Raji (cell line): Measurements from ENCODE around the gene CLEC4M.

ENCODE experiments used
- POLR2A ChIP-seq: IDR thresholded peaks from 2 replicates; pipeline ENCODE4 v1.6.1; 2011; ENCODE audit warnings: low read depth, low read length, control low read depth; ENCODE audit not compliant: insufficient read depth

Gene CLEC4M, protein sequence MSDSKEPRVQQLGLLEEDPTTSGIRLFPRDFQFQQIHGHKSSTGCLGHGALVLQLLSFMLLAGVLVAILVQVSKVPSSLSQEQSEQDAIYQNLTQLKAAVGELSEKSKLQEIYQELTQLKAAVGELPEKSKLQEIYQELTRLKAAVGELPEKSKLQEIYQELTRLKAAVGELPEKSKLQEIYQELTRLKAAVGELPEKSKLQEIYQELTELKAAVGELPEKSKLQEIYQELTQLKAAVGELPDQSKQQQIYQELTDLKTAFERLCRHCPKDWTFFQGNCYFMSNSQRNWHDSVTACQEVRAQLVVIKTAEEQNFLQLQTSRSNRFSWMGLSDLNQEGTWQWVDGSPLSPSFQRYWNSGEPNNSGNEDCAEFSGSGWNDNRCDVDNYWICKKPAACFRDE

DNA sequence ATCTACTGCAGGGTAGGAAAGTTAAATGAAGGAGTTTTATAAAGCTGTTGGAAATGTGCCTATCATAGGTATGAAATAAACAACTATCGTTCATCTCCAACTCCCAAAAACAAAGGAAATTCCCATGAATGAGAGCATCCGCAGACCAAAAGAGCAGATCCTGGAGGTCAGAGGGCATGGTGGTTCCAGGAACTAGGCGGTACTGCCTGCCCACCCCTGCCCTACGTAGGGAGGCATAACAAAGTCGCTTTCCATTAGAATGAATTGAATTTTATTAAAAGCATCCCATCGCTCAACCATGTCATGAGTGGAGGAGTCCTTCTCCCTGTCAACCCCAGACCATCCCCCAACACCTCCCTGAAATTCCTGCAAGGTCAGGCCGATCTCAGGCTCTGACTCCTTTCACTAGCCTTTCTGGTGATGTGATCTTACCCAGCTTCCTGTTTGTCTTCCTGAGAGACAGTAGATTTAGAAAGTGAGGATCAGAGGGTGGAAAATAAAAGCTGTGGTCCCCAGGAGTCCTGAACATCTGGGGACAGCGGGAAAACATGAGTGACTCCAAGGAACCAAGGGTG is at the start of gene CLEC4M:
TSS of gene CLEC4M (plus strand) at position 525 of the 575 bp plus-strand sequence. CDS start at position 549, 24 bp downstream.
- TF ChIP-seq POLR2A = no peak

DNA sequence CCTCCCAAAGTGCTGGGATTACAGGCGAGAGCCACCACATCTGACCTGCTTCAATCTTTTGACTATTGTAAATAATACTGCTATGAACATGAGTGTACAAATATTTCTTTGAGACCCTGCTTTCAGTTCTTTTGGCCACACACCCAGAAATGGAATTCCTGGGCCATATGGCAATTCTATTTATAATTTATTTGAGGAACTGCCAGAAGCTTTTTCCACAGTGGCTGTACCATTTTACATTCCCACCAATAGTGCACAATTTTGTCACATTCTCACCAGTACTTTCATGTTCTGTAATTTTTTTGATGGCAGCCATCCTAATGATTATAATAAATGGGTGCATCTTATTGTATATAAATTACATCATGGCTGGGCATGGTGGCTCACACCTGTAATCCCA is 47.4 kb upstream of the CLEC4M start:
- no peak for TF ChIP-seq POLR2A

DNA sequence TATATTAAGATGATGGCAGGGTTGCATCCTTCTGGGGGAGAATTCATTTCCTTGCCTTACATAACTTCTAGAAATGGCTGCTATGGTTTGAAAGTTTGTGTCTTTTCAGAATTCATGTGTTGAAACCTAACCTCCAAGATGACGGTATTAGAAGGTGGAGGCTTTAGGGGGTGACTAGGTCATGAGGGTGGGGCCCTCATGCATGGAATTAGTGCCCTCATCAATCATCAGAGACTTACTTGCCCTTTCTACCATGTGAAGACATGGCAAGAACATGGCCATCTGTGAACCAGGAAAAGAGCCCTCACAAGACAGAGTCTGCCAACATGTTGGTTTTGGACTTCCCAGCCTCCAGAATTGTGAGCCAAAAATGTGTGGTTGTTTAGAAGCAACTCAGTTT is 46.3 kb upstream of the CLEC4M start:
- no peak for TF ChIP-seq POLR2A

DNA sequence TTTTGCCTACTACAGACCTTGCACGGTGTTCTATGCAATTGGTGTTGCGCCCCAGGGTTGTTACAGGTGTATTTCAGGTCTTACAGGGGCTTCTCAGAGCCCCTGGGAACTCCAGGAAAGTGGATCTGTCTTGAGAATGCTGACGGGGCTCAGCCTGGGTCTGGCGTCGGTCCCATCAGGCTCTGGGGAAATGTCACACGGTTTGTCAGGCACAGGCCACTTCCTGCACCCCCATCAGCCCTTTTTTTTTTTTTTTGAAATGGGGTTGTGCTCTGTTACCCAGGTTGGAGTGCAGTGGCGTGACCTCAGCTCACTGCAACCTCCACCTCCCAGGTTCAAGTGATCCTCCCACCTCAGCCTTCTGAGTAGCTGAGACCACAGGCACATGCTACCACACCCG is 44.4 kb upstream of the CLEC4M start:
- TF ChIP-seq POLR2A = no peak

DNA sequence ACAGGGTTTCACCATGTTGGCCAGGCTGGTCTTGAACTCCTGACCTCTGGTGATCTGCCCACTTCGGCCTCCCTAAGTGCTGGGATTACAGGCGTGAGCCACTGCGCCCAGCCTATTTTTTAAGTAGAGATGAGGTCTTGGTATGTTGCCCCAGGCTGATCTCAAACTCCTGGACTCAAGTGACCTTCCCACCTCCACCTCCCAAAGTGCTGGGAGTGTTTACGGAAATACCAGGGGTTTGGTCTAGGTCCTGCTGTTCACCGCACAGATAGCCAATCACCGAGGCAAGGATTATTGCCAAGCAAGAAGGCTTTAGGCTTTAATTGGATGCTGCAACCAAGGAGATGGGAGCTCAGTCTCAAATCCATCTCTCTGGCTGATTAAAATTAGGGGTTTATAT is 42.7 kb upstream of the CLEC4M start:
- TF ChIP-seq POLR2A = no peak

DNA sequence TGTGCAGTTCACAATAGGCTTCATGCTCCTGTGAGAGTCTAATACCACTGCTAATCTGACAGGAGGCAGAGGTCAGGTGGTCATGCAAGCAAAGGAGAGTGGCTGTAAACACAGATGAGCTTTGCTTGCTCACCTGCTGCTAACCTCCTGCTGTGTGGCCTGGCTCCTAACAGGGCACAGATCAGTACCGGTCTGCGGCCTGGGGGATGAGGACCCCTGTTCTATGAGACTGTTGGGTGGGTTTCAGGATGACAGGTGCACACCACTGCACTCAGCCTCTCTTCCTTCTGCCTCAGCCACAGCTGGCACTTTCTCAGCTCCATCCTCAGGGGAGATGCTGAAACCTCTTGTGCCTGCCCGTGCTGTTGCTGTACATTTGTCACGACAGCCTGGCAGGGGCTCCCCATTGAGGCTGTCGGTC is 40.8 kb upstream of the CLEC4M start:
- TF ChIP-seq POLR2A = no peak

DNA sequence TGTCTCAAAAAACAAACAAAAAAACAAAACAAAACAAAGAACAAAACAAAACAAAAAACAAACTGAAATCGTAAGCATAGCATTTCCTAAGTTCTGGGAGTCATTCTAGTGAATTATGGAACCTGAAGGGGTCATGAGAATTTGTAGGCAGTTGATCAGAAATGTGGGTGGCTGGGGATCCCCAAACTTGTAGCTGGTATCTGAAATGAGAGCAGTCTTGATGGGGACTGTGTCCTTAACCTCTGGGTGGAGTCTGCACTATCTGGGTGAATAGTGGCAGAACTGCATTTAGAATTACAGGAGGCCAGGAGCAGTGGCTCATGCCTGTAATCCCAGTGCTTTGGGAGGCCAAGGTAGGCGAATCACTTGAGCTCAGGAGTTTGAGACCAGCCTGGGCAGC is 37.3 kb upstream of the CLEC4M start:
- TF ChIP-seq POLR2A = no peak

DNA sequence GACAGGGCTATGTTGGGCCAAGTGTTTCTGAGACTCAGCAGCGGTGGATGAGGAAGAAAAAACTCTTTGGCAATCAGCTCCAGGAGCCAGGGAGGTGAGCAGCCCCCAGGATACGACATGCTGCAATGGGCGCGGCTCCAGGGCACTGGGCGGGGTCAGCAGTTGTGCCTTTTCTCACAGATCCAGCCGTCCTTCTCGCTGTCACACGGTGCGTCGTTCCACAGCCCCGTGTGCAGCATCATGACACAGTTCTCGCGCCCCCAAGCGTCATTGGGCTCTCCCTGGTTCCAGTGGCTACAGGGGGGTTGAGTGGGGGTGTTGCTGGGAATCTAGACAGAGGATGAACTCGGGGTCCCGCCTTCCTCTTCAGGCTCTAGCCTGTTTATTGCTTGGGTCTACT is 33.8 kb upstream of the CLEC4M start:
- TF ChIP-seq POLR2A = no peak

DNA sequence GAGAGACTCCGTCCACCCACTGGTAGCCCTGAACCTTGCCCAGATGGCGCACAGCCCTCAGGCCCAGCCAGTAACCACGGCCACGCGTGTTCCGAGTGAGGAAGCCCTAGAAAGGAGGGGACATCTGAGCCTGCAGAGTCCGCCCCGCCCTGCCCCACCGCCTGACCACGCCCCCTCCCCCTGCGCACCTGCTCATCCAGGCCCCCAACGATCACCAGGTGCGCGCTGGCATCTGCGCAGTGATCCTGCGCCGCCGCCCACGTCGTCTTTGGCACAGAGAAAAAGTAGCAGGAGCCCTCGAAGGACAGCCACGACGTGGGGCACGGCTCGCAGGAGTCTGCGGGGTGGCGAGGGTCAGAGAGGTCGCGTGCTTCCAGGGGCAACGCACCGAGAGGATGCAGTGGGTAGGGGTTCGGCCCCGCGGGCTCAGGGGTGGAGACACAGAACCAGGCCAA is 33.2 kb upstream of the CLEC4M start:
- TF ChIP-seq POLR2A = no peak

DNA sequence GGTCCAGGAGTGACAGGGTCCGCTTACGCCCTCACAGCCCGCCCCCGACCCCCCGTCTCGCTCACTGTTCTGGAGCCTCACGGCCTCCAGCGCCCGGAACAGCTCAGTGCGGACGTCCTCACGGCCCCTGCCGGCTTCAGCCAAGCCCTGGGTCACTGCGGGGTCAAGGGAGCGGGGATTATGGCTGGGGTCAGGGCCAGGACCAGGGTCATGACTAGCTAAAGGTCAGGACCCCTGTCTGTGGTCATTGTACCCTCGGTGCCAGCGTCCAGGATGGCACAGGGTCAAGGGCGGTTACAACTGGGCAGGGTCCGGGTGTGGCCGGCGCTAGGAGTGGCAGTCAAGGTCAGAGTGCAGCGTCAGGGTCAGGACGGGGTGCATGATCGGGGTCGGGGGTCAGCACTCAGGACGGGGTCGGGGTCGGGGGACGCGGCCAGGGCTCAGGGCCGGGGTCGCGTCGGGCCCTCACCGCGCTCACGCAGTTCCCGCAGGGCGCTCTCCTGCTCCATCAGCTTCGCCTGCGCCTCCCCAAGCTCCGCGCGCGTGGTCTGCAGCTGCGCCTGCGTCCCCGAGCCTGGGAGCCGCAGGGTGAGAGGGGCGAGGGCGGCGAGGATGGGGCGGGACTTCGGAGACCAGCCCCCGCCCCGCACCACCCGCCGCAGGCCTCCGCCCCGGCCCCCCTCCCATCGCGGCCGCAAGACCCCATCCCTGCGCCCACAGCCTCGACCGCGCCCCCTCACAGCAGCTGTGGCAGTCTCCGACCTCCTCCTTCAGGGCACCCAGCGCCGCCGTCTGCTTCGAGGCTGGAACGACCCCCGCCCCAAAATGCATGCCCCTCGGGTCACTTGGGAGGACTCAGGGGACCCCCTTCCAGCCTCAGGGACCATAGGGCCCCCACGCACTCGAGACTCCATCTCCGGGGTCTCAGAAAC is 32.5 kb upstream of the CLEC4M start:
- no peak for TF ChIP-seq POLR2A

DNA sequence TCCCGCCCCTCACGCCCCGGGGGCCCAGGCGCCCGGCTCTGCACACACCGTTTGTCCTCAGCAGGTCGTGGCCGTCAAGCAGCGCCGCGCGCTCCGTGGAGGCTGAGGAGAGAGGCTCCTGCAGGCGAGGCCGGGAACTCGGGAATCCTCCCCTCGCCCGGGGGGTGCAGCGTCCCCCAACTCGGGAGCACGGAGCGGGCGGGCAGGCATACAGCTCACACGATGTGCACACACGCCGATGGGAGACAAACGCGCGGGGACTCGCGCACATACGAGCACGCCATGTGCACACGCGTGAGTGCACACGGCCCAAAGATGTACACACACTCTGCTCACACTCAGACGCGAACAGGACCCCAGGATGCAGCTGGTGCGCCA is 31.8 kb upstream of the CLEC4M start:
- no peak for TF ChIP-seq POLR2A

DNA sequence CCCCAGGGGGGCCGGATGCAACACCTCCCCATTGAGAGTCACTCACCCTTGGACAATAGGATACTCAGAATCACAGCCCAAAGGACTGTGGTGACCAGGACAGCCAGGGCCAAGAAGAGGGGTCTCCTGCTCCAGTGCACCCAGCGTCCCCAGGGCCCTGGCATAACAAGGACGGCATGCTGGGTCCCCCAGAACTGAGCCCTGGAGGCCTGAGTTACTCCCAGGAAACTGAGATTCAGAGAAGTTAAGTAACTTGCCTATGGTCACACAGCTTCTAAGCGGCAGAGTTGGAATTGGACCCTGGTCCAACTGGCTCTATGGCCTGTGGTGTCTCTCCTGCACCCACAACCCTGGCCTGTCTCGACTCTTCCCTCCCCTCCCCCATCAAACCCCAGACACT is 31.4 kb upstream of the CLEC4M start:
- TF ChIP-seq POLR2A = no peak

DNA sequence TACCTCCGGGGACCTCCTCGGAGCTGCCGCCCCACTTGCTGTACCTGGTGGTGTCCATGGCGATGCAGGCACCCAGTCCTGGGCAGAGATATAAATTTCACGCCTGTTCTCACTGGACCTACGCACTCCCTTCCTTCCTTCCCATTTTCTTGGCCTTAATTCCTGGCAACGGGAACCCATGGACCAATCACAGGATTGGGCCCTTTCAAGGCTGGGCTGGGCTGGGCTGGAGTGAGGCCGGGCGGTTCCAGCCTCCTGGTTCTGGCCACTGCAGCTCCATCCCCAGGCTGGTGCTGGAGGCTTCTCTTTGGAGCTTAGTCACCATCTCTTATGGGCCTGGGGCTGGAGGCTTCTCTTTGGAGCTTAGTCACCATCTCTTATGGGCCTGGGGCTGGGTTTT is 31.0 kb upstream of the CLEC4M start, which contains the start of gene CLEC4G:
TSS of gene CLEC4G (minus strand) at position 66 of the 400 bp plus-strand sequence. CDS start at position 58, 8 bp downstream.
- TF ChIP-seq POLR2A = no peak

DNA sequence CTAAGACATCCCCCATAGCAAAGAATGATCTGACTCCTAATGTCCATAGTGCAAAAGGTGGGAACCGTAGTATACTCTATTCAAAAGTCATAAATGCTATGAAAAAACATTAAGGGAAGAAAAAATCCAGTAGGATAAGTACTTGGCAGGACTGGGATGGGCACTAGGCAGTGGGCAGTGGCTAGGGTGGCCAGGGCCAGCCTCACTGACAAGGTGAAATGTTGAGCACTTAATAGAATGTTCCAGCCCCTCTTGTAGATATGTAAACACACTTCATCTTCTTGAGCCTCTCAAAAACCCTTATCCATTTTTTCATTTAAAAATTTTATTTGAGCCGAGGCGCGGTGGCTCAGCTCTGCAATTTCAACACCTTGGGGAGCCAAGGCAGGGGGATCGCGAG is 29.7 kb upstream of the CLEC4M start:
- TF ChIP-seq POLR2A = no peak

DNA sequence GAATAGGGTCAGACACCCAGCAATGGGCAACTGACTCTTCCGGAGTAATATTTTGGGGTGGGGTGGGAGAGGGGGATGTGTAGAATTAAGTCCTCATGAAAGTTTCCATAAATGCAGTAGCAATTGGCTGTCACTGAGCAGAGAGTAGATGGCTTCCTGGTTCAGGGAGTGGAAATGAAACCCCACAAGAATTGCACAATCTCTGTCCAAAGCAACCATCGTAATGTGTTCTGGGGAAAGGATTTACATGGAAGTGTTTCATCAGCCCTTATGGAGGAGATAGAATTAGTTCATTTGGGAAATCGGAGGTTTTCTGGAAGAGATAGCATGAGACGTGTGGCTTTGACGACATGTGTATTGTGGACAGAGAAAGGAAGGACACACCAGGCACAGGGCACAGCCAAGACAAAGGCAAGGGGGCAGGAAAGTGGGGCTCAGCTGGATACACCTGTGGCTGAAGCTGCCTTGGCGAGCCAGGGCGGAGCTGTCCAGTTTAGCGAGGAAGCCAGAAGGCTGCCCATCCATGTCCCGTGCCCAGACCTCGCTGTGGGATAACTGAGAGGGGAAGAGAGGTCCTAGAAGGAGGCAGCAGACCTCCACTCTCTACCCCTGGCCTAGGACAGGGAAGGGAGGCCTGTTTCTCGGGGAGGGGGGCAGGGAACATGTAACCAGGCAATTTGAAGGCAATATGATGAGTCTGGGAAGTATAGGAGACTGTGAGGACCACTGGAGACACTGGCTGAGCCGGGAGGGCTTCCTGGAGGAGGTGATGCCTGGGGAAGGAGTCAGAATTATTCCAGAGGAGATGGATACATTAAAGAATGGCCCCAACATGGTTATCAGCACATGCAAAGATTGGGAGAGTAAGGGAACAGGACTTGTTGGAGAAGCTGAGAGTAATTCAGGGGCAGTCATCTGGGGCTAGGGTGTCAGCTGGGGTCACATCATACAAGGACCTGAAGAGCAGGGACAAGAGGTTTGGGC is 28.5 kb upstream of the CLEC4M start:
- no peak for TF ChIP-seq POLR2A

DNA sequence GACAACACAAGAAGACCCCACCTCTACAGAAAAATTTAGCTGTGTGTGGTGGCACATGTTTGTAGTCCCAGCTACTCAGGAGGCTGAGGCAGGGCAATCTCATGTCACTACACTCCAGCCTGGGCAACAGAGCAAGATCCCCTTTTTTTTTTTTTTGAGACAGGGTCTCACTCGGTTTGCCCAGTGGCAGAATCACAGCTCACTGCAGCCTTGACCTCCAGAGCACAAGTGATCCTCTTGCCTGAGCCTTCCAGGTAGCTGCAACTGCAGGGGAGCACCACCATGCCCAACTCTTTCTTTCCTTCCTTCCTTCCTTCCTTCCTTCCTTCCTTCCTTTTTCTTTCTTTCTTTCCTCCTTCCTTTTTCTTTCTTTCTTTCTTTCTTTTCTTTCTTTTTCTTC is 26.9 kb upstream of the CLEC4M start:
- no peak for TF ChIP-seq POLR2A
